CD4-positive, alpha-beta T cell treated with Interleukin-15 for 4 hours (primary cell): ENCODE measurements around the gene PAK4.

Experiments used
- DNase-seq: peaks from one replicate; pipeline ENCODE4 v3.0.0-alpha.2; 2020; ENCODE audit warnings: low spot score

The PAK4 gene

DNA sequence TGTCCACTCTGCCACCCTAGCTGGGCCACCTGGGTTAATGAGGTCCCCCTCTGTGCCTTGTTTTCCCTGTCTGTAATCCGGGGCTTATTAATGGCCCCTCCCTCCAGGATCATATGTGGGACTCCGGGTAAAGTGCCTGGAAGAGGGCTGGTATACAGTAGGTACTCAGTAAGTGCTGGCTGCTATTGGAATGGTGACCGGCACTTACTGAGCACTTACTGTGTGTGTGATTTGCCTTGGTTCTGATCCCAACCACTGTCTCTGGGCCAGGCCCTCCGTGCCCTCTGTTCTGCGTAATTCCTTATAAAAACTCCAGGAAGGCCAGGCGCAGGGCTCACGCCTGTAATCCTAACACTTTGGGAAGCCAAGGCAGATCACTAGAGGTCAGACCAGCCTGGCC lies 40.3 kb downstream of the PAK4 start:
- no peak for DNase-seq

DNA sequence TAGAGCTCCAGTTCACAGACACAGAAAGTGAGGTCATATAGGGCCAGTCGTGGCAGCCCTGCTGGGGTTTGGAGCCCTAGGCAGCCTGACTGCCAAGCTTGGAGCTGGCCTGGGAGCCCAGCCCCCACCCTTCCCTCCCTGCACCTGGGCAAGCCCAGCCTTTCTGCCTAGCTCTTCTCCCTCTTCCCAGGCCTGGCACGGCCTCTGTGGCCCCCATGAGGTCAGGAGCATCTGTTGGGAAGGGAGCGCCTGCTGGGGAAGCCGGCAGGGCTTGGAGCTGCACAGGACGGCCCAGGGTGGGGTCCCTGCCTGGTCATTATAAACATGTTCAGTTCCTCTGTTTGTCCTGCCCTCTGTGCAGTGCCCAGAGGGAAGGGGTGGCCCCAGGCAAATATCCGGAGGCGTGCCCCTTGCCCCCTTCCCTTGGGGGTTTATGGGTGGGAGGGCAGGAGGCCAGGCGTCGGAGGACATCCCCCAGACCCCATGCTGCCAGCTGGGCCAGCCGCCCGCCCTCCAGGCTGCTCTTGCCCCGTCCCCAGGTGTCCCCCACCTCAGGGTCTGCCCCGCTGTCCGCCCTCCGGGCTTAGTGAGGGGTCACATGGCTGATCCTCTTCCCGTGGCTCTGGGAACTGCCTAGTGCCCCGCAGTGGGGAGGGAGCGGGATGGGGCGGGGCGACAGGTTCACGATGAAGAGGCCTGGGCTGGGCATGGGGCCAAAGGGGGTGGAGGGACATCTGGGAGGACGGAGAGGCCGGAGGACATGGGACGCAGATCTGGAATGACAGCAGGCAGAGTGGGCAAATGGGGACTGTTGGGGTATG lies 41.2 kb downstream of the PAK4 start:
- no peak for DNase-seq

DNA sequence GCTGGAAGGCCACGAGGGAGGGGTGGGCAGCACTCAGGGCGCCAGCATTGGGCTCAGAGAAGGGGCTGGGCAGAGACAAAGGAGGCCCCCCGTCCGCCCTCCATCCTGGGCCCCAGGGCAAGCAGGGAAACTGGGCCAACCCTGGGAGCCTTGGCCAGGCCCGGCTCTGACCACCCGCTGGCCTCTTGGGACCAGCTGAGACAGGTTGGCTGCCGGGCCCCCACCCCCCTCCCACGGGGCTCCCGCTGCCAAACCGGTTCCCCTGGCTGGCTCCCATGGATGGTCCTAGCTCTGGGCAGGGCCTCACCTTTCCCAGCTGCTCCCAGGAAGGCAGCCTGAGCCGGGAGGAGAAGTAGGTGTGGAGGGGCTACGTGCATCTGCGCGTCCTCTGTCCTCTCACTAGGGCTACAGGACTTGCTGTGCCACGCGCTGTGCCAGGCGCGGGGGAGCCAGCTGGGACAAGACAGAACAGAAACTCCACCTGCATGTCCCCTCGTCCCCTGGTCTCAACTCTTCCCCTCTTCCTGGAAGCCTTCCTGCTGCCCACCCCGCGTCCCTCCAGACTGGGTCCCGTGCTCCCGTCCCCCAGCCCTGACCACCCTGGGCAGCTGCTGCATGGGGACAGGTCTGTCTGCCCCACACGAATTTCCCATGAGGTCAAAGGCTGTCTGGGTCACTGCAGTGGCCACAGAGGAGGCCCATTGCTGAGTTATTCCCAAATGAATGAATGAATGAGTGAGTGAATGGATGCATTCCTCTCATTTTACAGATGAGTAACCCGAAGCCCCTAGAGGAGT lies 42.1 kb downstream of the PAK4 start:
- no peak for DNase-seq

DNA sequence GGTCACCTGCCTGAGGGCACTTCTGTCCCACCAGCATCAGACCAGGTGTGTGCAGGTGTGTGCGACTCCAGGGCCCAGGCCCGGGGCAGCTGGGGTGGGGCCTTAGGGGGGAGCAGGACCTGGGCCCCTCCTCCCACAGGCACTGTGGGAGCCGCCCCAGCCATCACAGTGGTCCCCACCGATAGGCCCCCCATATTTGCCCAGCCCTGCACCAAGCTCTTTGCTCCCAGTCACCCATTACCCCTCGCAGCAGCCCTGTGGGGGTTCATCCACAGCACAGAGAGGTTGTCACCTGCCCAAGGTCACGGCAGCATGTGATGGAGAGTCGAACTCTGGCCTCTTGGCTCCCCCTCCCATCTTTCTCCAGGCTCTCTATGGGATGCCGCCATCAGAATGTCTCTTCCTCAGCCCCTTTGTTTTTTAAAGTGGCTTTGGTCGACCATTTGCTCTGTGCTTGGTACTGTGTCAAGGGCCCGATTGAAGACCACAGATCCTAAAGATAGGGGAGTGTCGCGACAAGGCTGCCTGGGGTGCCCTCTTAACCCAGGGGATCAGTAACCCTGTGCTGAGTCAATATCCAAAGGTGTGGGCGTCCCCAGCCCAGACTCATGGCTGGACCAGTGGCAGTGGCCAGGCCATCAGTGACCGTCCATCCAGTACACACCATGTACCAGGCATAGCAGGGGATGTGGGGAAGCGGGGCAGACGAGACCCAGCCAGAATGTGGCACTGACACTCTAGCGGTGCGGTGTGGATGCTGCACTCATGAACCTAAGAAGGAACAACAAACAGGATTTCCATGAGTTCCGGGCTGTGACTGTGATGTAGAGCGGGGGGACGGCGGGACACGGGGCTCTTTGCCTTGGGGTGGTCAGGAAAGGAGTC lies 42.9 kb downstream of the PAK4 start:
- DNase-seq = no peak

DNA sequence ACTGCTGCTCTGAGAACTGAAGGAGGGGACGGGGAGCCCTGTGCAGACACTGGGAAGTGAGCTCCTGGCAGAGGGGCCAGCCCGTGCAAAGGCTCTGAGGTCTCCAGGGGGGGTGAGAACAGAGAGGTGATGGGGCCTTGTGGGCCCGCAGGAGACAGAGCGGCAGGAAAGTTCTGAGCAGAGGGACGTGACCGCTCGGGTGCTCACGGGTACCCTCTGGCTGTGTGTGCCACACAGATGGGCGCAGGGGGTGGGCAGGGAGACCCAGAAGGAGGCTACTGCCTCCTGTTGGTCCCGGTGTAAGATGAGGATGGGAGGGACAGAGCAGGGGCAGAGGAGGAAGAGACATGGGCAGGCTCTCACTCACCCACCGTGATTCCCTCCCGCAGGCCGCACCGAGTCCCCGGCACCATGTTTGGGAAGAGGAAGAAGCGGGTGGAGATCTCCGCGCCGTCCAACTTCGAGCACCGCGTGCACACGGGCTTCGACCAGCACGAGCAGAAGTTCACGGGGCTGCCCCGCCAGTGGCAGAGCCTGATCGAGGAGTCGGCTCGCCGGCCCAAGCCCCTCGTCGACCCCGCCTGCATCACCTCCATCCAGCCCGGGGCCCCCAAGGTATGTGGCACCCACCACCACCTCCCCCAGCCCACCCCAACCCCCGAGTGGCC lies 43.7 kb downstream of the PAK4 start:
- DNase-seq = no peak

DNA sequence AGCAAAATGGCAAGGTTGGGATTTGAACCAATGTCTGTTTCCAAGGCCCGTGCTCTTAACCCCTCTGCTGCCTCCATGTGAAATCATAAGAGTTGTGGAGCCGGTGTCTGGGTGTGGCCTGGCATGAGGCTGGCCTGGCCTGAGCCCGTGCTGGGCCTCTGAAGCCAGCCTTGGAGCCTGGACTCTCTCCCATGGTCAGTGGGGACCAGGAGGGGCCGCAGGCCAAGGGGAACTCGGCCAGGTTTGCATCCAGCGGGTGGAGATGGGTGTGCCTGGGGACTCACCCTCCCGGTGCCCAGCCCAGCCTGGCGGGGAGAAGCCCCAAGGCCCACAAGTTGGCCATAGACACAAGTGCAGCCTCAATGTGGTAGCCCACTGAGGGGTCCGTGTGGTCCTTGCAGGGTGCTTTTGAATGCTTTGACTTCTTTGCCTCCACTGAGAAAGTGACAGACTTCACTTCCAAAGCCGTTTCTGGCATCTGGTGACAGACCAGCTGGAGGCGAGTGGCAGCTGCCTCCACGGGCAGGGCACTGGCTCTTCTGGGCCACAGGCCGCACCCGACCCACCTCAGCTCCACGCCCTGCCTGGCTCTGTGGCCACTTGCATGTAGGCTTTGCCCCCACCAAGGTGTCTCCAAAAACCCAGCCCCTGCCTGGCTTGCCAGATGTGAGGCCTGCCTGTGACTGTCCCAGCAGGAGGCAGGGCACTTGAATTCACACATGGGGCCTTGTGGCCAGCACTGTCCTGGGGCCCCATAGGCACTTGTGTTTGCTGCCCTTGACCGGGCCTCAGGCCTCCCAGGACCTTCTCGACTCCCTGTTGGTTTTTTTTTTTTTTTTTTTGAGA lies 45.0 kb downstream of the PAK4 start:
- no peak for DNase-seq

DNA sequence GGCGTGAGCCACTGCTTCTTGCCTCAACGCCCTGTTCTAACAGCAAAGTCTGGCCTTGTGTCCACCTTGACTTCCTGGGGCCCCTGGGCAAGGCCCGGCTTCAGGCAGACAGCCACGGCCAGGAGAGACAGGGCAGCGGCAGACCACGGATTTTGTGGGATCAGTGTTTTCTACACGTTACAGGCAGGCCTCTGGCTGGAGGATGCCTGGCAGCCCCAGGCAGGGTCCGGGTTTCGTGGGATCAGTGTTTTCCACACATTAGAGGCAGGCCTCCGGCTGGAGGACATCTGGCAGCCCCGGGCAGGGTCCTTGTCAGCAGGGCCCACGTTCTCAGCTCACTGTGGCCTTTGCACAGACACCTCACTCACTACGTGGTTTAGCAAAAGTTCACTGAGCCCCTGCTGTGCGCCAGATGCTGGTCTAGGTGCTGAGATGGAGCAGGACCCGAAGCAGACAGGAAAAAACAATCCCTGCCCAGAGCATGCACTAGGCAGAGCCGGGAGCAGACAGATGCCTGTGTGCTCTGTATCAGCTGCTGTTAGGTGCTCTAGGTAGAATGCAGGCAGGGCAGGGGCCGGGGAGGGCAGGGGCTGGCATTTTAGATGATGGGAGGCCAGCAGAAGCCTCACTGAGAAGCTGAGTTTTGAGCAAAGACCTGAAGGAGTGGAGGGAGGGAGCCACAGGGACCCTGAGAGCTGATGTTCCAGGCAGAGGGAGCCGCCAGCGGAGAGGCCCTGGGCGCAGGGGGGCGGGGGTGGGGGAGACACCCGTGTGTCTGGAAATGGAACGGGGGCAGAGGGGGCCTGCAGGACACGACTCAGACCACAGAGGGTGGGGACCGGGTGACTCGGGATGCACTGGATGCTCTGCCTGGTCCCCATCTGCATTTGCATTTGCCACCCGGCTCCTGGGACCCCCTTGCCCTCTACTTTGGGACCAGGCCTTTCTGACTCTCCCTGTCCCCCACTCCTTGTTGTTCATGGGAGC lies 46.2 kb downstream of the PAK4 start:
- DNase-seq = no peak

DNA sequence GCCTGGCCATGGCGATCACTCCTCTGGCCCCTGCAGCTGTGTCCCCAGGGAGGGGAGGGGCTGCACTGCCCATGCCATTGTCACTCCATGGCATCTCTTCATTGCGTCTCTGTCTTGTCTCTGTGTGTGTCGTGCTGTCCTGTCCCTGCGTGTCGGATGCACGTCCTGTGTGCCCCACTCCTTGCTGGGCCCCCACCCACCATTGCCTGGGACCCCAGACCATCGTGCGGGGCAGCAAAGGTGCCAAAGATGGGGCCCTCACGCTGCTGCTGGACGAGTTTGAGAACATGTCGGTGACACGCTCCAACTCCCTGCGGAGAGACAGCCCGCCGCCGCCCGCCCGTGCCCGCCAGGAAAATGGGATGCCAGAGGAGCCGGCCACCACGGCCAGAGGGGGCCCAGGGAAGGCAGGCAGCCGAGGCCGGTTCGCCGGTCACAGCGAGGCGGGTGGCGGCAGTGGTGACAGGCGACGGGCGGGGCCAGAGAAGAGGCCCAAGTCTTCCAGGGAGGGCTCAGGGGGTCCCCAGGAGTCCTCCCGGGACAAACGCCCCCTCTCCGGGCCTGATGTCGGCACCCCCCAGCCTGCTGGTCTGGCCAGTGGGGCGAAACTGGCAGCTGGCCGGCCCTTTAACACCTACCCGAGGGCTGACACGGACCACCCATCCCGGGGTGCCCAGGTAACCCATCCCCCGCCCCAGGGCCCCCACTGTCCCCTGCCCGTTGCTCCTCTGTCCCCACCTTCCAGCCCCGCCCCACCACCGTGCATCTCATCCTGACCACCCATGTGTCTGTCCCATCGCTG lies 47.3 kb downstream of the PAK4 start:
- no peak for DNase-seq

DNA sequence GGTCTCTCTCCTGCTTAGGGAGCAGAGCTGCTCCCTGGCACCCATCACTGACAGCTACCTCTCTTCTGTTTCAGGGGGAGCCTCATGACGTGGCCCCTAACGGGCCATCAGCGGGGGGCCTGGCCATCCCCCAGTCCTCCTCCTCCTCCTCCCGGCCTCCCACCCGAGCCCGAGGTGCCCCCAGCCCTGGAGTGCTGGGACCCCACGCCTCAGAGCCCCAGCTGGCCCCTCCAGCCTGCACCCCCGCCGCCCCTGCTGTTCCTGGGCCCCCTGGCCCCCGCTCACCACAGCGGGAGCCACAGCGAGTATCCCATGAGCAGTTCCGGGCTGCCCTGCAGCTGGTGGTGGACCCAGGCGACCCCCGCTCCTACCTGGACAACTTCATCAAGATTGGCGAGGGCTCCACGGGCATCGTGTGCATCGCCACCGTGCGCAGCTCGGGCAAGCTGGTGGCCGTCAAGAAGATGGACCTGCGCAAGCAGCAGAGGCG lies 48.0 kb downstream of the PAK4 start:
- DNase-seq = no peak

DNA sequence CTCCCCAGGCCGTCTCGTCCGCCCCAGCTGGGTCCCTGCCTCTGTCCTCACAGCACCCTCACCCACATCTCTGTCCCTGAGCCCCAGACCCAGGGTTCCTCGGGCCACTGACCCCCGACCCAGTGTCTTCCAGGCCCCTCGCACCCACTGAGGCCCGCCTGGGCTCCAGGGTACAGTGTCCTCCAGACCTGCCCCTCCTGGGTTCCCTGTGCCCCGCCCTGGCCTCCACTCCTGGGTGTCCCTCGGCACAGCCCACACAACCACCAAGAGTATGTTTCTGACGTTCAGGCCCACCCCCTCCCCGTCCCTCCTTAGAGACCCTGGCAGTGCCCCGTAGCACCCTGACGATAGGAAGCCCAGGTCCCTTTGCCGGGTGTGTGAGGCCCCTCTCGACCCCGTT lies 48.6 kb downstream of the PAK4 start:
- no peak for DNase-seq

DNA sequence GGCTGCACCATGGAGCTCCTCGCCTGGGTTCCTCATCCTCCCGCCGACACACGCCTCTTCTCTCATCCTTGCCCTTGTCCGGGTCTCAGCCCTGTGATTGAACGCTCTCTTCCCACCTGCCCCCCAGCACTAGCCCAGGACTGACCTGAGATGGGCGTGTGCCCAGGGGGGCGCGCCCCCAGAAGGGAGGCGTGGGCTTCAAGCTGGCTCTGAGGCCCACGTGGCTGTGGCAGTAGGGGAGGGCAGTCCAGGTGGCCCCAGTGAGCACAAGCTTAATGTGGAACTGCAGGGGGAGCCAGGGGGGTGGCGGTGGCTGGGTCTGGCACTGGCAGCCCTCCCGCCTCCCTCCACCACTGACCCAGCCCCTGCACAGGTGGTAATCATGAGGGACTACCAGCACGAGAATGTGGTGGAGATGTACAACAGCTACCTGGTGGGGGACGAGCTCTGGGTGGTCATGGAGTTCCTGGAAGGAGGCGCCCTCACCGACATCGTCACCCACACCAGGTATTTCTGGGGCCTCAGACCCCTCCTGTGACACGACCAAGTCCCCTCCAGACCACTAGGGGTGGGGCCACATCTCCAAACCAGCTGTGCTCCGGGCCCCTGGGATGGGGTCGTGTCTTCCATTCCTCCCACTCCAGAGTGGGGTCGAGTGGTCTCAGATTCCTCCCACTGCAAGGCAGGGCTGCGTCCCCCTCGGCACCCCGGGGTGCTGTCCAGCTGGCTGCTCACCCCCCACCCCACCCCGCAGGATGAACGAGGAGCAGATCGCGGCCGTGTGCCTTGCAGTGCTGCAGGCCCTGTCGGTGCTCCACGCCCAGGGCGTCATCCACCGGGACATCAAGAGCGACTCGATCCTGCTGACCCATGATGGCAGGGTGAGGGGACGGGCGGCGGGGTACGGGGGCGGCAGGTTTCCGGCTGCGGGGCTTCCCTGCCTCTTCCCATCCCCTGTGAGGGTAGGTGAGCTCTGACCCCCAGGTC lies 49.3 kb downstream of the PAK4 start:
- DNase-seq = no peak

DNA sequence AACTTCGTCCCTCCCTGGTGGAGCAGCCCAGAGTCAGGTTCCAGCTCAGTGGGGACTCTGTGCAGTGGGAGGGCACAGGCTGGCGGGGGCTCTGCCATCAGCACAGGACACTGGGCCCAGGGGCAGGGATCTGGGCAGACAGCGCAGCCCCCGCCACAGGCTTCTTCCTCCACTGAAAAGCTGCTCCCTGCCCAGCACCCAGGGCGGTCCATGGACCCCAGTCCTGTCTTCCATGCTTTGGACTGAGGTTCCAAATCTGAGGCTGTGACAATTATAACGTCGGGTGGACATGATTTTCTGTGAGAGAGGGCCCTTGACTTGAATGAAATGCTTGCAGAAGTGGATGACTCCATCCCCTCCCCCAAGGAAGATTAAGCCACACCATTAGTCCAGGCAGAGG lies 50.0 kb downstream of the PAK4 start:
- DNase-seq = no peak

DNA sequence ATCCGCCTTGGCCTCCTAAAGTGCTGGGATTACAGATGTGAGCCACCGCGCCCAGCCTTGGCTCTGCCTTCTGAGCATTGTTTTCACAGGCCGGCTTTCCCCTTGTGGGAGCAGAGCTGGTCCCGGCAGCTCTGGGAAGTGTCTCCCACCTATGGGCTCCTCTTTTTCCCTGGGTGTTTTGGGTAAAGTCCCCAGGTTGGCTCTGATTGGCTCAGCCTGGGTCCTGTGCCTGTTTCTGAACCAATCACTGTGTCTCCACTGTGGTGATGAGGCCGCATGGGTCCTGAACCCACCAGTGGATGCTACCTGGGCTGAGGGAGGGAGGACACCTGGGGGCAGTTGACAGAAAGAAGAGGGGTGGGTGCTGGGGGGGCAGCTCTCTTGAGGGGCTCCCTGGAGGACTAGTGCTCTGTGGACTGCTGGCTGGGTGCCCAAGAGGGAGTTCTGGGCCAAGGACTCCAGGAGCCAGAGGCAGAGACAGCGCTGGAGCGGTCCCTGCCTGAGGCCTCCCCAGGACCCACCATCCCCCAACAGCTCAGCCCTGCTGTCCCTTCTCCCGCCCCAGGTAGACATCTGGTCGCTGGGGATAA lies 51.6 kb downstream of the PAK4 start:
- no peak for DNase-seq

DNA sequence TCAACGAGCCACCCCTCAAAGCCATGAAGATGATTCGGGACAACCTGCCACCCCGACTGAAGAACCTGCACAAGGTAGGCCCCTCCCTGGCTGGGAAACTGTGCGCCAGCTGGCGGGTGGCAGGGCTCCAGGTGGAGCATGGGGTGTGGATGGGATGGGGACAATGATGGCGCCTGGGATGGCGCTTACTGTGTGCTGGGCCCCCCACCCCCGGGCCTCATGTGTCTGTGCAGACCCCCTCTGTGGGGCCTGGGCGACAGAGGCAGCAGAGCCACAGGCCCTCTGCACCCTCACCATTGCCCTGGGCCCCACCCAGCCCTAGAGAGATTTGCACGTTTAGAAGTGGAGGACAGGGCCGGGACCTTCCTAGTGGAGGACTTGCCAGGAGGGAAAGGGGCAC lies 52.1 kb downstream of the PAK4 start:
- no peak for DNase-seq

DNA sequence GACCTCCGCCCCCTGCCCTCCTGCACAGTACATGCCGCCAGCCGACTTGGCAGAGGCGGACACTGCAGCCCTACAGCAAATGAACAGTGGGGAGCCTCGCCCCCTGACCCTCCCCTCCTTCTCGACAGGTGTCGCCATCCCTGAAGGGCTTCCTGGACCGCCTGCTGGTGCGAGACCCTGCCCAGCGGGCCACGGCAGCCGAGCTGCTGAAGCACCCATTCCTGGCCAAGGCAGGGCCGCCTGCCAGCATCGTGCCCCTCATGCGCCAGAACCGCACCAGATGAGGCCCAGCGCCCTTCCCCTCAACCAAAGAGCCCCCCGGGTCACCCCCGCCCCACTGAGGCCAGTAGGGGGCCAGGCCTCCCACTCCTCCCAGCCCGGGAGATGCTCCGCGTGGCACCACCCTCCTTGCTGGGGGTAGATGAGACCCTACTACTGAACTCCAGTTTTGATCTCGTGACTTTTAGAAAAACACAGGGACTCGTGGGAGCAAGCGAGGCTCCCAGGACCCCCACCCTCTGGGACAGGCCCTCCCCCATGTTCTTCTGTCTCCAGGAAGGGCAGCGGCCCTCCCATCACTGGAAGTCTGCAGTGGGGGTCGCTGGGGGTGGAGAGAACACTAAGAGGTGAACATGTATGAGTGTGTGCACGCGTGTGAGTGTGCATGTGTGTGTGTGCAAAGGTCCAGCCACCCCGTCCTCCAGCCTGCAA lies 52.9 kb downstream of the PAK4 start:
- no peak for DNase-seq

DNA sequence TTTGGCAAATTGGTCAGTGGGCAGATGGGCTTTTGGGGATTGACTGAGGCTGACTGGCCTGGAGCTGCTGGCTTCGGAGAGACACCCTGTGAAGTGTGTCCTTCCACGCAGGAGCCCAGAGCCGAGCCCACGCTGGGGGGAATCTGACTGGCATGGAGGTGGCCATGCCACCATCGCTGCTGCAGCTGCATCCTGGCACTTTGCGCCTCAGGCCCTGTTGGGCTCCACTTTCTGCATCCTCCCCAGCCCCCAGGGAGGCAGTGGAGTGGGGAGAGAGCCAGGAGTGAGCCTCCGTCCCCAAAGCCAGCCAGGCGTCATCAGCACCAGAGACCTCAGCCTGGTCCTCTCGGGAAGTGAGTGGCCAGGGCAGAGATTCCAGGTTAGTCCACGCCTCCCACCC lies 54.2 kb downstream of the PAK4 start:
- no peak for DNase-seq
